H9 (cell line): ENCODE measurements around the gene MACC1. TPM values are rescaled to one million over a fixed set of nuclear protein-coding genes. Genes with fewer than 3 reads are reported as not detected.

Experiments
- DNase-seq: peaks from one replicate; pipeline ENCODE4 v3.0.0-alpha.2; 2017
- H2AFZ ChIP-seq: one replicate; pipeline ENCODE4 v1.6.1; 2013; ENCODE audit warnings: mild to moderate bottlenecking, low read length, control low read depth, moderate library complexity
- H2AK5ac ChIP-seq: 2 replicates; pipeline ENCODE4 v1.6.1; 2013; ENCODE audit warnings: low read length, control low read depth, mixed read lengths; ENCODE audit not compliant: insufficient read length
- H2BK120ac ChIP-seq: one replicate; pipeline ENCODE4 v1.6.1; 2013; ENCODE audit warnings: low read depth, mild to moderate bottlenecking, low read length, control low read depth, inconsistent platforms; ENCODE audit not compliant: poor library complexity, severe bottlenecking
- H2BK12ac ChIP-seq: 2 replicates; pipeline ENCODE4 v1.6.1; 2013; ENCODE audit warnings: low read length, control low read depth, mixed read lengths, low read depth; ENCODE audit not compliant: insufficient read length
- H2BK15ac ChIP-seq: 2 replicates; pipeline ENCODE4 v1.6.1; 2013; ENCODE audit warnings: low read depth, low read length, control low read depth
- H2BK20ac ChIP-seq: one replicate; pipeline ENCODE4 v1.6.1; 2013; ENCODE audit warnings: low read depth, mild to moderate bottlenecking, low read length, control low read depth, inconsistent platforms; ENCODE audit not compliant: poor library complexity, severe bottlenecking
- H2BK5ac ChIP-seq: 2 replicates; pipeline ENCODE4 v1.6.1; 2013; ENCODE audit warnings: low read length, control low read depth, mixed read lengths; ENCODE audit not compliant: insufficient read length
- H3K14ac ChIP-seq: 2 replicates; pipeline ENCODE4 v1.6.1; 2013; ENCODE audit warnings: low read length, control low read depth; ENCODE audit not compliant: insufficient read depth
- H3K18ac ChIP-seq: 2 replicates; pipeline ENCODE4 v1.6.1; 2013; ENCODE audit warnings: low read depth, mild to moderate bottlenecking, mixed read lengths, low read length, control low read depth; ENCODE audit not compliant: insufficient read length
- H3K23ac ChIP-seq: 2 replicates; pipeline ENCODE4 v1.6.1; 2013; ENCODE audit warnings: low read length, control low read depth, mixed read lengths, low read depth; ENCODE audit not compliant: insufficient read length
- H3K23me2 ChIP-seq: 2 replicates; pipeline ENCODE4 v1.6.1; 2013; ENCODE audit warnings: low read depth, mild to moderate bottlenecking, mixed read lengths, low read length, control low read depth; ENCODE audit not compliant: insufficient read length, poor library complexity, severe bottlenecking
- H3K27ac ChIP-seq: 2 replicates; pipeline ENCODE4 v1.5.1; 2013; ENCODE audit warnings: low read length, control low read depth, mixed read lengths, low read depth; ENCODE audit not compliant: insufficient read length
- H3K27me3 ChIP-seq: 2 replicates; pipeline ENCODE4 v1.6.1; 2013; ENCODE audit warnings: low read length, control low read depth, inconsistent platforms; ENCODE audit not compliant: insufficient read depth
- H3K4ac ChIP-seq: 2 replicates; pipeline ENCODE4 v1.6.1; 2013; ENCODE audit warnings: low read depth, mild to moderate bottlenecking, control low read depth, inconsistent platforms, low read length, moderate library complexity
- H3K4me1 ChIP-seq: 2 replicates; pipeline ENCODE4 v1.6.1; 2013; ENCODE audit warnings: low read length, control low read depth, inconsistent platforms; ENCODE audit not compliant: insufficient read depth
- H3K4me2 ChIP-seq: 2 replicates; pipeline ENCODE4 v1.6.1; 2013; ENCODE audit warnings: low read length, control low read depth, mixed read lengths; ENCODE audit not compliant: insufficient read length, insufficient read depth
- H3K56ac ChIP-seq: 2 replicates; pipeline ENCODE4 v1.6.1; 2013; ENCODE audit warnings: low read depth, mild to moderate bottlenecking, mixed read lengths, low read length, control low read depth; ENCODE audit not compliant: insufficient read length
- H3K79me1 ChIP-seq: 2 replicates; pipeline ENCODE4 v1.6.1; 2013; ENCODE audit warnings: low read depth, mild to moderate bottlenecking, moderate library complexity, low read length, control low read depth, inconsistent platforms; ENCODE audit not compliant: insufficient read depth, poor library complexity, severe bottlenecking
- H3K79me2 ChIP-seq: 2 replicates; pipeline ENCODE4 v1.6.1; 2013; ENCODE audit warnings: low read length, control low read depth, inconsistent platforms; ENCODE audit not compliant: insufficient read depth
- H3K9ac ChIP-seq: 2 replicates; pipeline ENCODE4 v1.6.1; 2013; ENCODE audit warnings: low read length, control low read depth, mixed read lengths; ENCODE audit not compliant: insufficient read length; ENCODE audit errors: extremely low read depth
- H3K9me3 ChIP-seq: one replicate; pipeline ENCODE4 v1.6.1; 2013; ENCODE audit warnings: low read depth, low read length, inconsistent platforms; ENCODE audit not compliant: control insufficient read depth
- H3T11ph ChIP-seq: one replicate; pipeline ENCODE4 v1.6.1; 2013; ENCODE audit warnings: mild to moderate bottlenecking, low read length, control low read depth, inconsistent platforms
- H4K20me1 ChIP-seq: one replicate; pipeline ENCODE4 v1.6.1; 2013; ENCODE audit not compliant: control insufficient read depth, insufficient read length, insufficient read depth
- H4K5ac ChIP-seq: 2 replicates; pipeline ENCODE4 v1.6.1; 2013; ENCODE audit warnings: low read depth, mild to moderate bottlenecking, mixed read lengths, low read length, control low read depth; ENCODE audit not compliant: insufficient read length
- H4K8ac ChIP-seq: replicated peaks from 2 replicates; pipeline ENCODE4 v1.6.1; 2013; ENCODE audit warnings: low read length, control low read depth, mixed read lengths, low read depth; ENCODE audit not compliant: insufficient read length
- H4K91ac ChIP-seq: 2 replicates; pipeline ENCODE4 v1.6.1; 2013; ENCODE audit warnings: low read depth, mild to moderate bottlenecking, moderate library complexity, mixed read lengths, low read length, control low read depth; ENCODE audit not compliant: insufficient read length
- H3K27ac Mint-ChIP-seq, 3 experiments: 2 replicates in 2 of 3; 3 replicates in 1 of 3; pipeline ENCODE4 v1.8.0; 2020 to 2021; ENCODE audit warnings: mixed read lengths in 3 of 3, mild to moderate bottlenecking in 1 of 3, moderate library complexity in 1 of 3
- H3K27me3 Mint-ChIP-seq: 2 replicates; pipeline ENCODE4 v1.8.0; 2021; ENCODE audit warnings: low read depth, mild to moderate bottlenecking, moderate library complexity, mixed read lengths
- H3K36me3 Mint-ChIP-seq, 3 experiments: 2 replicates in 2 of 3; 3 replicates in 1 of 3; pipeline ENCODE4 v1.8.0; 2020 to 2021; ENCODE audit warnings: low read depth in 3 of 3, mixed read lengths in 3 of 3; ENCODE audit not compliant: insufficient read depth in 1 of 3
- H3K4me1 Mint-ChIP-seq, 2 experiments: 2 replicates each; pipeline ENCODE4 v1.8.0; 2020; ENCODE audit warnings: mixed read lengths in 2 of 2
- H3K4me3 Mint-ChIP-seq, 2 experiments: 2 replicates in 1 of 2; 3 replicates in 1 of 2; pipeline ENCODE4 v1.8.0; 2020 to 2021; ENCODE audit warnings: mild to moderate bottlenecking in 2 of 2, mixed read lengths in 2 of 2, moderate library complexity in 1 of 2
- H3K9me3 Mint-ChIP-seq, 2 experiments: 2 replicates in 1 of 2; 3 replicates in 1 of 2; pipeline ENCODE4 v1.8.0; 2020; ENCODE audit warnings: mild to moderate bottlenecking in 2 of 2, mixed read lengths in 2 of 2, moderate library complexity in 1 of 2
- CTCF ChIP-seq: fragments of 200-600 bp; sonication (generic); conservative IDR thresholded peaks from 3 replicates; pipeline ENCODE4 v1.8.0; 2021; ENCODE audit warnings: antibody characterized with exemption, mild to moderate bottlenecking
- WGBS: extraction: QIAGEN DNeasy Blood & Tissue Kit; methylation state at CpG from one replicate; pipeline ENCODE4 v1.1.7; 2013; ENCODE audit warnings: missing lambda C conversion rate, low lambda C conversion rate, mixed read lengths; ENCODE audit not compliant: insufficient read length; ENCODE audit errors: extremely low coverage; 5-methylcytosine and 5-hydroxymethylcytosine counted together
- total RNA-seq: library from RNA; stranded (reverse); gene quantifications from 2 replicates; pipeline ENCODE4 v1.2.1, GENCODE V29; 2021

Gene MACC1
- total RNA-seq, 1 experiment from 2014 or later, result 11.0 TPM

DNA sequence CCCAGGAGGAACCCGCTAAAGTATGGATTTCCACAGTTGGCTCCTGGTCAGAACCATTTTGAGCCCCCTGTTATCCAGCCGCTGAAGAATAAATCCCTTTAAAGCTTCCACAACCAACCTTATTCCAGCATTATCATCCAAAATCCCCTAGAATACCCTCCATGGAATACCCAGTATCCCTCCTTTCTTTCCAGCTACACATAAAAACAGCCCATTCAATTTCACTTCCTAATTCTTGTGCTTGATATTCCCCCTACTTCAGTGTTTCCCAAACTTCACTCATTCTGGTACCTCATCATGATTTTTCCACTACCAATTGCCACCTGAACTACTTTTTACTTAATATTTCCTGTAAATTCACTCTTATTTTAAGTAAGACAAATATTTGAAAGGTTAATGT lies 3.1 kb downstream of the MACC1 start:
- no peak overlapping the region for H2BK20ac ChIP-seq
- no peak overlapping the region for H2BK5ac ChIP-seq
- no peak overlapping the region for H2AFZ ChIP-seq
- Mint-ChIP-seq H3K4me3 (no peak overlapping the region), H3K36me3 (peaks cover 12 to 26% (median 18%) of the 10 kb centered on the region in 3 experiments), H3K27me3 (no peaks in the 10 kb centered on the region), H3K27ac (no peak overlapping the region), H3K4me1 (peaks cover 23 to 27% of the 10 kb centered on the region in 2 experiments), H3K9me3 (peaks cover 13 to 19% of the 10 kb centered on the region in 2 experiments)
- no peak overlapping the region for H2BK15ac ChIP-seq
- no peak overlapping the region for H4K91ac ChIP-seq
- H3K9me3 ChIP-seq, result peaks cover 6% of the 10 kb centered on the region
- H2BK120ac ChIP-seq, result no peak overlapping the region
- H3K9ac ChIP-seq, result no peak overlapping the region
- no peak overlapping the region for H3T11ph ChIP-seq
- no peaks in the 10 kb centered on the region for H3K79me2 ChIP-seq
- no peak overlapping the region for H3K27ac ChIP-seq
- H3K56ac ChIP-seq, result no peak overlapping the region
- no peak for DNase-seq
- H3K79me1 ChIP-seq, result no peaks in the 10 kb centered on the region
- no peaks in the 10 kb centered on the region for H4K20me1 ChIP-seq
- H3K4me2 ChIP-seq, result no peak overlapping the region
- no peak overlapping the region for H3K14ac ChIP-seq
- H3K4ac ChIP-seq, result no peak overlapping the region
- no CpG with 5 or more reads among the region's 2 CpGs for WGBS
- H3K4me1 ChIP-seq, result no peaks in the 10 kb centered on the region; the same call in 1 of the 2 replicates
- TF ChIP-seq CTCF, result no peak
- no peak overlapping the region for H3K23ac ChIP-seq
- no peaks in the 10 kb centered on the region for H3K27me3 ChIP-seq
- H4K5ac ChIP-seq, result no peak overlapping the region
- no peak overlapping the region for H2BK12ac ChIP-seq
- H3K23me2 ChIP-seq, result no peaks in the 10 kb centered on the region
- H3K18ac ChIP-seq, result no peak overlapping the region
- no peak overlapping the region for H2AK5ac ChIP-seq
- no peak overlapping the region for H4K8ac ChIP-seq
